Breast epithelium (tissue), 4 donors: ENCODE results near the gene CDKN2D. TPM values are rescaled to one million over a fixed set of nuclear protein-coding genes. Genes with fewer than 3 reads are reported as not detected.
"Not testable (repeated sequence)": the region's sequence is repeated elsewhere in the genome, so short reads cannot be mapped to it uniquely, and the experiment has no call there.

Experiments
- DNase-seq, 2 donors: peaks; one replicate each; pipeline ENCODE4 v3.0.0-alpha.2; 2019; ENCODE audit warnings: low spot score in 2 of 2
- H3K27ac ChIP-seq, 2 donors: fragments of 200-600 bp; sonication (generic) in 1 of 2; one replicate each; pipeline ENCODE4 v1.5.1; 2016 to 2019; ENCODE audit warnings: mild to moderate bottlenecking in 1 of 2
- H3K27me3 ChIP-seq, 2 donors: fragments of 200-600 bp; sonication (generic) in 1 of 2; one replicate each; pipeline versions ENCODE4 v1.5.1 to v1.6.0; 2017 to 2019; ENCODE audit warnings: control low read depth in 1 of 2, mild to moderate bottlenecking in 1 of 2
- H3K36me3 ChIP-seq: fragments of 200-600 bp; one replicate; pipeline ENCODE4 v1.5.1; 2019
- H3K4me1 ChIP-seq, 2 donors: fragments of 200-600 bp; sonication (generic); one replicate each; pipeline ENCODE4 v1.5.1; 2016 to 2019; ENCODE audit warnings: control low read depth in 1 of 2
- H3K4me3 ChIP-seq, 3 donors: fragments of 200-600 bp; sonication (generic); 1 replicate in 2 of 3; 2 replicates in 1 of 3; pipeline ENCODE4 v1.5.1; 2016 to 2019; ENCODE audit warnings: mild to moderate bottlenecking in 3 of 3, moderate library complexity in 2 of 3
- H3K9me3 ChIP-seq, 2 donors: fragments of 200-600 bp; sonication (generic) in 1 of 2; one replicate each; pipeline ENCODE4 v1.5.1; 2016 to 2019; ENCODE audit warnings: control low read depth in 1 of 2
- POLR2A ChIP-seq: fragments of 450-650 bp; IDR thresholded peaks from one replicate; pipeline ENCODE4 v1.6.1; 2016; ENCODE audit warnings: antibody characterized with exemption, mild to moderate bottlenecking, moderate library complexity
- POLR2AphosphoS5 ChIP-seq, 3 donors: sonication (generic); formaldehyde crosslinking; IDR thresholded peaks; one replicate each; pipeline ENCODE4 v1.6.1; 2017; ENCODE audit warnings: antibody characterized with exemption in 3 of 3
- intact Hi-C: fragments of 100-400 bp; cut with DNase I; formaldehyde crosslinking; loops from one replicate; pipeline ENCODE4 v1.15.1; 2023; ENCODE audit warnings: low total_unique reads
- total RNA-seq, 3 donors: library from RNA; depleted of rRNA; stranded (reverse); fragments of >200 nt; gene quantifications; one replicate each; pipeline ENCODE4 v1.1.0, GENCODE V29; 2016
- TF ChIP-seq, protein P1 (sequence below), 3 donors: fragments of 450-650 bp; IDR thresholded peaks; one replicate each; pipeline ENCODE4 v1.5.1; 2016 to 2017; ENCODE audit warnings: antibody characterized with exemption in 3 of 3, mild to moderate bottlenecking in 3 of 3, moderate library complexity in 3 of 3

CDKN2D gene
- total RNA-seq, 3 donors from 2014 or later, result 5.3 to 9.4 (median 8.8) TPM

DNA sequence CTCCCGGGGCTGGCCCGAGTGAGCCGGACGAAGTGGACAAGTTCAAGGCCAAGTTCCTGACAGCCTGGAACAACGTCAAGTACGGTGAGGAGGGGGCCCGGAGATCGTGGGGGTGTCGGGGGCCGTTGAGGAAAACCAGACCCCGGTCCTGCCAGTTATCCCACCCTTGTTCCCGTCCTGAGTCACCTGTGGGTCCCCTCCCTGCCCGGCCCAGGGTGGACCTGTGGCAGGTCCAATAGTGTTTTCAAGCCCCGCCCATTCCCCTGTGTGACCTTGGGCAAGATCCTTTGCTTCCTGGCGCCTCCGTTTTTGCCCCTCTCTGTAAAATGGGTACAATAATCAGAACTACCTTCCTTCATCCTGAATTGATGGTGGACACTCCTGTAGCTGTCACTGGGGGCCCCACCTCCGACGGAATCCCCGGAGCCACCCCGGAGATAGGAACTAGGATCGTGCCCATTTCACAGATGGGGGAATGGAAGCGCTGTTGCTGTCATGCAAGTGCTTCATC, 24.5 kb downstream of the CDKN2D start:
- TF ChIP-seq POLR2AphosphoS5 (IDR thresholded peaks at IDR 0.05) (no peak), POLR2A (no peak)
- TF ChIP-seq, protein P1, sequence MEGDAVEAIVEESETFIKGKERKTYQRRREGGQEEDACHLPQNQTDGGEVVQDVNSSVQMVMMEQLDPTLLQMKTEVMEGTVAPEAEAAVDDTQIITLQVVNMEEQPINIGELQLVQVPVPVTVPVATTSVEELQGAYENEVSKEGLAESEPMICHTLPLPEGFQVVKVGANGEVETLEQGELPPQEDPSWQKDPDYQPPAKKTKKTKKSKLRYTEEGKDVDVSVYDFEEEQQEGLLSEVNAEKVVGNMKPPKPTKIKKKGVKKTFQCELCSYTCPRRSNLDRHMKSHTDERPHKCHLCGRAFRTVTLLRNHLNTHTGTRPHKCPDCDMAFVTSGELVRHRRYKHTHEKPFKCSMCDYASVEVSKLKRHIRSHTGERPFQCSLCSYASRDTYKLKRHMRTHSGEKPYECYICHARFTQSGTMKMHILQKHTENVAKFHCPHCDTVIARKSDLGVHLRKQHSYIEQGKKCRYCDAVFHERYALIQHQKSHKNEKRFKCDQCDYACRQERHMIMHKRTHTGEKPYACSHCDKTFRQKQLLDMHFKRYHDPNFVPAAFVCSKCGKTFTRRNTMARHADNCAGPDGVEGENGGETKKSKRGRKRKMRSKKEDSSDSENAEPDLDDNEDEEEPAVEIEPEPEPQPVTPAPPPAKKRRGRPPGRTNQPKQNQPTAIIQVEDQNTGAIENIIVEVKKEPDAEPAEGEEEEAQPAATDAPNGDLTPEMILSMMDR (IDR thresholded peaks at IDR 0.05), result no peak
- intact Hi-C loops, result no loop called here
- Histone ChIP-seq H3K4me3 (peak overlapping the region; percentile 70 to 93 (median 89)), H3K9me3 (no peaks in the 10 kb centered on the region), H3K4me1 (peaks cover 0 to 14% of the 10 kb centered on the region in 2 donors), H3K36me3 (no peaks in the 10 kb centered on the region), H3K27me3 (no peaks in the 10 kb centered on the region), H3K27ac (peak overlapping the region; percentile 89 to 94)
- DNase-seq, result no peak

DNA sequence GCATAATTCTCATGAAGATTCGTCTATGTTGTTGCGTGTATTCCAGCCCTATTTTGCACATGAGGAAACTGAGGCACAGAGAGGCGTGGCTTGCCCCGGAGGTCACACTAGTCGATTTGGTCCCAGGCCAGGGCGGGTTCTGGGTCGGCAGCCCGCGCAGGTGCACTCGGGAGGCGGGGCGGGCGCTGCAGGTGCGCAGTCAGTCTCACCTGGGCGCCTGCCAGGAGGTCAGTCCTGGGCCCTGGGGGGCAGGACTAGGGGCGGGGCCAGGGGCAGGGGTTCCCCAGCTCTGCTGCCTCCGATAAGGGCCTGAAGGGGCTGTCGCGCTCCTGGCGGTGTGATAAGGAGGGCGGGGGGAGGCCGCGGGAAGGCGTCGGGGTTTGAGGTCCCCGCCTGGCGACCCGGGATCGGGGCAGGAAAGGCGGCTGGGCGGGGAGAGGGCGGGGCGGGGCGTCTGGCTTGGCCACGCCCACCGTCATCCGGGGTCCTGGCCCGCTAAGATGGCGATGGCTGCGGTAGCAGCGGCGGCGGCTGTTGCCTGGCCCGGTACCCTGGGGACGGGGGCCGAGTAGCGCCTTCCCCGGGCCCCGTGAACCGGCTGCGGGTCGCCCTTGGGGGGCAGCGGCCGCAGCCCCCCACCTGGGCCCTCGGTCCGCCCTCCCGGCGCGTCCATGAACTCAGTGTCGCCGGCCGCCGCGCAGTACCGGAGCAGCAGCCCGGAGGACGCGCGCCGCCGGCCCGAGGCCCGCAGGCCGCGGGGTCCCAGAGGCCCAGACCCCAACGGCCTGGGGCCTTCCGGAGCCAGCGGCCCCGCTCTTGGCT, 25.1 kb downstream of the CDKN2D start, which contains the start of gene ATG4D:
Gene ATG4D, plus strand, starts transcription at position 485 of the 822 bp plus-strand sequence. Its CDS starts 187 bp downstream, at position 672.
- H3K4me1 ChIP-seq, result peaks cover 0 to 14% of the 10 kb centered on the region in 2 donors
- peak within 1 kb of the TSS; percentile 70 to 93 (median 89) for H3K4me3 ChIP-seq
- no peaks in the 10 kb centered on the region for H3K36me3 ChIP-seq
- no peaks in the 10 kb centered on the region for H3K27me3 ChIP-seq
- intact Hi-C loops, result no loop called here
- H3K9me3 ChIP-seq, result no peaks in the 10 kb centered on the region
- peak within 1 kb of the TSS; percentile 89 to 94 for H3K27ac ChIP-seq
- TF ChIP-seq POLR2AphosphoS5 (IDR thresholded peaks at IDR 0.05), result no peak
- TF ChIP-seq POLR2A, result peak; percentile 22
- peak; percentile 70 to 80 for DNase-seq

DNA sequence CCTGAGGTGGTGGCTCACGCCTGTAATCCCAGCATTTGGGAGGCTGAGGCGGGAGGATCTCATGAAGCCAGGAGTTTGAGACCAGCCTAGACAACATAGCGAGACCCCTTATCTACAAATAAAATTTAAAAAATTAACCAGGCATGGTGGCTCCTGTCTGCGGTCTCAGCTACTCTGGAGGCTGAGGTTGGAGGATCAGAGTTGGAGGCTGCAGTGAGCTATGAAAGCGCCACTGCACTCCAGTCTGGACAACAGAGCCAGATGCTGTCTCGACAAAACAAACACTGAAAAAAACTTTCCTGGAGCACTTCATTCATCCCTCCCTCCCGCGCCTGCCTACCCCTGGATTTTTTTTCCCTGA, 25.7 kb downstream of the CDKN2D start:
- H3K4me3 ChIP-seq, result peak overlapping the region; percentile 70 to 93 (median 89)
- H3K9me3 ChIP-seq, result no peaks in the 10 kb centered on the region
- DNase-seq, result no peak
- no peak for TF ChIP-seq POLR2AphosphoS5 (IDR thresholded peaks at IDR 0.05)
- TF ChIP-seq, protein P1 (IDR thresholded peaks at IDR 0.05), result no peak
- H3K27me3 ChIP-seq, result no peaks in the 10 kb centered on the region
- intact Hi-C loops, result no loop called here
- H3K4me1 ChIP-seq, result peaks cover 0 to 14% of the 10 kb centered on the region in 2 donors
- no peak overlapping the region for H3K27ac ChIP-seq
- no peaks in the 10 kb centered on the region for H3K36me3 ChIP-seq

DNA sequence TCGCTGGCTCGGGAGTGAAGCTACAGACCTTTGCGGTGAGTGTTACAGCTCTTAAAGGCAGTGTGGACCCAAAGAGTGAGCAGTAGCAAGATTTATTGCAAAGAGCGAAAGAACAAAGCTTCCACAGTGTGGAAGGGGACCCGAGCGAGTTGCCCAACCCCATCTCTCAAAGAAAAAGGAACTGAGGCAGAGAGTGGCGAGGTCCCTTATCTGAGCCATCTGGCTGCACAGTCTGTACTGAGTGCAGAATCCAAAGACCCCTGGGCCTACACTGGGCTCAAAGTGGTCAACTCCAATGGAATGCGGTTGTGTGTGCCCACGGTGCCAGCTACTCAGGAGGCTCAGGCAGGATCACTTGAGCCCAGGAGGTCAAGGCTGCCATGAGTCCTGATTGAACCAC, 29.8 kb downstream of the CDKN2D start:
- DNase-seq, H3K4me3 ChIP-seq, H3K9me3 ChIP-seq, H3K27ac ChIP-seq, H3K36me3 ChIP-seq, H3K4me1 ChIP-seq, H3K27me3 ChIP-seq, intact Hi-C loops: not testable (repeated sequence)

DNA sequence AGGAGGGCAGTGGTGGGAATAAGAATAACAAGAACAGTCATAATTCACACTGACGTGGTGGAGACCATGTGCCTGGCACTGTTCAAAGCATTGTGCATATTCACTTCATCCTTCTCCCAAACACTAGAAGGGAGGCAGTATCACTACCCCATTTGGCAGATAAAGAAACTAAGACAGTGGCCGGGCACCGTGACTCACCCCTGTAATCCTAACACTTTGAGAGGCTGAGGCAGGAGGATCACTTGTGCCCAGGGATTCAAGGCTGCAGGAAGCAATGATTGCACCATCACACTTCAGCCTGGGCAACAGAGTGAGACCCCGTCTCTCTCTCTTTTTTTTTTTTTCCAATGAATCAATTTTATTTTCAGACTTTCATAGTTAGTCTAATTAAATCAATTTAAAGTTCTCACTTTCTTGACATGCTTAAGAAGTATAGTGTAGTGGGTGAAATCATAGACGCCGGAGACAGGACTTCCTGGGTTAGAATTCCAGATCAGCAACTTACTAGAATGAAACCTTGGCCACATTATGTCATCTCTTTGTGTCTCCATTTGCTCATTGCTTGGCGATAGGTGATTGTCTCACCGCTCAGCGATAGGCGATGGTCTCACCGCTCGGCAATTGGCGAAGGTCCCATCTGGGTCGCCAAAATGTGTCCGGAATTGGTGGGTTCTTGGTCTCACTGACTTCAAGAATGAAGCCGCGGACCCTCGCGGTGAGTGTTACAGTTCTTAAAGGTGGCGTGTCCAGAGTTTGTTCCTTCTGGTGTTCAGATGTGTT, 30.4 kb downstream of the CDKN2D start:
- TF ChIP-seq POLR2AphosphoS5 (IDR thresholded peaks at IDR 0.05), result no peak
- TF ChIP-seq, protein P1 (IDR thresholded peaks at IDR 0.05), result no peak
- DNase-seq, result no peak
- intact Hi-C loops, result no loop called here
- no peak overlapping the region for H3K4me3 ChIP-seq
- no peaks in the 10 kb centered on the region for H3K27me3 ChIP-seq
- peaks cover 0 to 4% of the 10 kb centered on the region in 2 donors for H3K4me1 ChIP-seq
- H3K9me3 ChIP-seq, result no peaks in the 10 kb centered on the region
- H3K36me3 ChIP-seq, result no peaks in the 10 kb centered on the region
- no peak overlapping the region for H3K27ac ChIP-seq

DNA sequence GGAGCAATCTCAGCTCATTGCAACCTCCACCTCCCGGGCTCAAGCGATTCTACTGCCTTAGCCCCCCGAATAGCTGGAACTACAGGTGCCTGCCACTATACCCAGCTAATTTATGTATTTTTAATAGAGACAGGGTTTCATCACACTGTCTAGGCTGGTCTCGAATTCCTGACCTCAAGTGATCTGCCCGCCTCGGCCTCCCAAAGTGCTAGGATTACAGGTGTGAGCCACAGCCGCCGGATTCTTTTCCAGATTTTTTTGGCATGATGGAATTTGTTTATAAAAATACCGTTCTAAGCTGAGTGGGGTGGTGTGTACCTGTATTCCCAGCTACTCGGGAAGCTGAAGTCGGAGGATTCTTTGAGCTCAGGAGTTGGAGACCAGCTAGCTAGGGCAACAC, 31.1 kb downstream of the CDKN2D start:
- intact Hi-C loops, result no loop called here

More for the DNA sequence above, 31.1 kb downstream of the CDKN2D start:
- Histone ChIP-seq H3K36me3 (no peaks in the 10 kb centered on the region), H3K27me3 (no peaks in the 10 kb centered on the region), H3K4me3 (no peak overlapping the region), H3K27ac (no peak overlapping the region), H3K4me1 (no peaks in the 10 kb centered on the region), H3K9me3 (no peaks in the 10 kb centered on the region)
- TF ChIP-seq POLR2AphosphoS5 (IDR thresholded peaks at IDR 0.05), result no peak
- TF ChIP-seq, protein P1 (IDR thresholded peaks at IDR 0.05), result no peak
- TF ChIP-seq POLR2A, result no peak
- no peak for DNase-seq
